HepG2 (cell line): ENCODE results near the gene DYNC1LI1. TPM values are rescaled to one million over a fixed set of nuclear protein-coding genes. Genes with fewer than 3 reads are reported as not detected.

Source experiments
- ATAC-seq: fragments of 200-7000 bp; cut with Tn5 transposase; 3 replicates; pipeline ENCODE4 v1.9.1; 2020; ENCODE audit warnings: mild to moderate bottlenecking, moderate library complexity
- BruUV-seq: library from RNA; stranded (reverse); fragments of 400-500 nt; replicated peaks from 2 replicates; lab custom pipeline; 2021; lab: Mats Ljungman, UMichigan
- CTCF ChIA-PET: fragments of 300-600 bp; formaldehyde crosslinking; extraction: SDS; loops from one replicate; lab custom pipeline; 2021; ENCODE audit warnings: low total read pairs, inconsistent platforms, low intra/inter-chr PET ratio; lab: Yijun Ruan, JAX
- POLR2A ChIA-PET: fragments of 350-600 bp; sonication (Branson Sonifier 250); formaldehyde crosslinking; loops from one replicate; lab custom pipeline; 2020; ENCODE audit warnings: antibody characterized with exemption, inconsistent platforms; lab: Yijun Ruan, JAX
- DNase-seq: peaks from one replicate; pipeline ENCODE4 v3.0.0-alpha.2; 2015; ENCODE audit warnings: low spot score
- FAIRE-seq: peaks from 3 replicates; lab custom pipeline; 2011; peaks lifted over from hg19 to GRCh38; lab: Jason Lieb, UNC
- H2AFZ ChIP-seq: one replicate; pipeline ENCODE4 v1.6.1; 2011; ENCODE audit warnings: low read length, inconsistent platforms
- H3K27ac ChIP-seq: fragments of 300-600 bp; 3 replicates; pipeline ENCODE4 v1.8.0; 2011; ENCODE audit warnings: mixed run types, mild to moderate bottlenecking, mixed read lengths, low read length, inconsistent platforms; ENCODE audit not compliant: insufficient read depth; ENCODE audit errors: extremely low read length
- H3K27me3 ChIP-seq, 2 experiments: fragments of 200-600 bp in 1 of 2; 2 replicates in 1 of 2; 3 replicates in 1 of 2; pipeline versions ENCODE4 v1.6.0 to v1.8.0; 2011; ENCODE audit warnings: low read length in 2 of 2, mild to moderate bottlenecking in 2 of 2, moderate library complexity in 2 of 2, inconsistent platforms in 1 of 2; ENCODE audit not compliant: insufficient read depth in 2 of 2, control insufficient read depth in 1 of 2
- H3K36me3 ChIP-seq, 2 experiments: fragments of 200-600 bp in 1 of 2; replicated peaks in 1 of 2; 2 replicates in 1 of 2; 3 replicates in 1 of 2; pipeline versions ENCODE4 v1.5.1 to v1.8.0; 2011; ENCODE audit warnings: low read length in 2 of 2, inconsistent platforms in 1 of 2; ENCODE audit not compliant: insufficient read depth in 2 of 2, control insufficient read depth in 1 of 2
- H3K4me1 ChIP-seq: 2 replicates; pipeline ENCODE4 v1.5.1; 2012; ENCODE audit warnings: low read length, inconsistent platforms; ENCODE audit not compliant: insufficient read depth
- H3K4me2 ChIP-seq: 2 replicates; pipeline ENCODE4 v1.6.0; 2011; ENCODE audit warnings: low read depth, low read length, inconsistent platforms
- H3K4me3 ChIP-seq, 3 experiments: fragments of 200-600 bp in 1 of 3; sonication (generic), shearing (Covaris generic) in 1 of 3; replicated peaks in 1 of 3; 2 replicates each; pipeline ENCODE4 v1.5.1; 2011 to 2016; ENCODE audit warnings: low read length in 3 of 3, inconsistent platforms in 2 of 3, low read depth in 2 of 3, mild to moderate bottlenecking in 2 of 3, control low read depth in 1 of 3, mixed read lengths in 1 of 3; ENCODE audit not compliant: insufficient read depth in 1 of 3
- H3K79me2 ChIP-seq: one replicate; pipeline ENCODE4 v1.6.1; 2011; ENCODE audit warnings: low read length, inconsistent platforms; ENCODE audit not compliant: insufficient read depth
- H3K9ac ChIP-seq: 2 replicates; pipeline ENCODE4 v1.6.0; 2011; ENCODE audit warnings: mild to moderate bottlenecking, low read depth, low read length, inconsistent platforms; ENCODE audit not compliant: insufficient read depth
- H3K9me3 ChIP-seq: 2 replicates; pipeline ENCODE4 v1.5.1; 2012; ENCODE audit warnings: mild to moderate bottlenecking, low read length
- H4K20me1 ChIP-seq: 2 replicates; pipeline ENCODE4 v1.6.0; 2011; ENCODE audit warnings: inconsistent platforms, mild to moderate bottlenecking, low read length, moderate library complexity; ENCODE audit not compliant: insufficient read depth
- BRD4 ChIP-seq: sonication (generic); formaldehyde crosslinking; IDR thresholded peaks from 2 replicates; pipeline ENCODE4 v1.4.0; 2020; ENCODE audit warnings: missing genetic modification reagents
- CBX1 ChIP-seq: IDR thresholded peaks from one replicate; pipeline ENCODE4 v1.6.1; 2016; ENCODE audit warnings: antibody characterized with exemption, low read depth
- CBX5 ChIP-seq: sonication (generic); formaldehyde crosslinking; IDR thresholded peaks from 2 replicates; pipeline ENCODE4 v1.4.0; 2020; ENCODE audit warnings: missing genetic modification reagents, borderline replicate concordance
- CCAR2 ChIP-seq: fragments of 200-400 bp; formaldehyde crosslinking; optimal IDR thresholded peaks from 2 replicates; pipeline ENCODE3; 2018; ENCODE audit warnings: low read depth, mild to moderate bottlenecking, low read length, moderate library complexity
- ELF4 ChIP-seq: sonication (generic); formaldehyde crosslinking; IDR thresholded peaks from 2 replicates; pipeline ENCODE4 v1.5.0; 2020; ENCODE audit warnings: missing genetic modification reagents, mild to moderate bottlenecking, moderate library complexity, borderline replicate concordance
- FOSL2 ChIP-seq: sonication (generic); formaldehyde crosslinking; IDR thresholded peaks from 2 replicates; pipeline ENCODE4 v1.4.0; 2020; ENCODE audit warnings: missing genetic modification reagents
- ISL2 ChIP-seq: sonication (generic); formaldehyde crosslinking; IDR thresholded peaks from 2 replicates; pipeline ENCODE4 v1.5.0; 2020; ENCODE audit warnings: missing genetic modification reagents
- LCORL ChIP-seq, 2 experiments: fragments of 450-650 bp in 1 of 2; sonication (generic) in 1 of 2; formaldehyde crosslinking in 1 of 2; IDR thresholded peaks; 2 replicates each; pipeline versions ENCODE4 v1.5.0 to v1.6.1; 2017 to 2020; ENCODE audit warnings: antibody characterized with exemption in 1 of 2, missing genetic modification reagents in 1 of 2
- NFYB ChIP-seq: sonication (generic); formaldehyde crosslinking; IDR thresholded peaks from 2 replicates; pipeline ENCODE4 v1.4.0; 2020; ENCODE audit warnings: missing genetic modification reagents
- ZFAT ChIP-seq: sonication (generic); formaldehyde crosslinking; conservative IDR thresholded peaks from 2 replicates; pipeline ENCODE4 v1.8.1; 2023; ENCODE audit warnings: missing genetic modification reagents, inconsistent platforms
- ZHX1 ChIP-seq: sonication (generic); formaldehyde crosslinking; IDR thresholded peaks from 2 replicates; pipeline ENCODE4 v1.8.1; 2022; ENCODE audit warnings: low read depth, mild to moderate bottlenecking, missing genetic modification reagents
- ZNF121 ChIP-seq: sonication (generic); formaldehyde crosslinking; IDR thresholded peaks from 2 replicates; pipeline ENCODE4 v1.5.0; 2020; ENCODE audit warnings: mild to moderate bottlenecking, missing genetic modification reagents
- ZNF446 ChIP-seq: sonication (generic); formaldehyde crosslinking; IDR thresholded peaks from 2 replicates; pipeline ENCODE4 v1.5.0; 2020; ENCODE audit warnings: mild to moderate bottlenecking, missing genetic modification reagents
- ZNF564 ChIP-seq: sonication (generic); formaldehyde crosslinking; IDR thresholded peaks from 2 replicates; pipeline ENCODE4 v1.8.1; 2023; ENCODE audit warnings: mild to moderate bottlenecking, missing genetic modification reagents
- ZNF687 ChIP-seq: sonication (generic); formaldehyde crosslinking; IDR thresholded peaks from 2 replicates; pipeline ENCODE4 v1.5.1; 2020; ENCODE audit warnings: mild to moderate bottlenecking, missing genetic modification reagents, moderate library complexity
- ZNF749 ChIP-seq: sonication (generic); formaldehyde crosslinking; IDR thresholded peaks from 2 replicates; pipeline ENCODE4 v1.8.0; 2022; ENCODE audit warnings: mild to moderate bottlenecking, missing genetic modification reagents, moderate library complexity, borderline replicate concordance
- ZNF879 ChIP-seq: sonication (generic); formaldehyde crosslinking; IDR thresholded peaks from 2 replicates; pipeline ENCODE4 v1.8.1; 2023; ENCODE audit warnings: missing genetic modification reagents
- ZUFSP ChIP-seq: sonication (generic); formaldehyde crosslinking; IDR thresholded peaks from 2 replicates; pipeline ENCODE4 v1.9.0; 2021; ENCODE audit warnings: missing genetic modification reagents, mild to moderate bottlenecking, borderline replicate concordance
- WGBS: methylation state at CpG from one replicate; pipeline ENCODE4 v1.1.6; 2017; ENCODE audit warnings: low lambda C conversion rate; 5-methylcytosine and 5-hydroxymethylcytosine counted together
- in situ Hi-C: cut with HindIII; loops from 2 replicates; pipeline ENCODE4 v1.10.0; 2017; ENCODE audit warnings: low pct_unique_long_range_greater_than_20kb; ENCODE audit not compliant: extremely low pct_ligation_motif_present
- intact Hi-C: fragments of 100-400 bp; cut with micrococcal nuclease; formaldehyde crosslinking; loops from one replicate; pipeline ENCODE4 v1.10.0; 2022; ENCODE audit not compliant: unreplicated experiment
- polyA plus RNA-seq, 8 experiments: library from polyadenylated mRNA; depleted of rRNA in 3 of 8; stranded (reverse) in 7 of 8; unstranded in 1 of 8; fragments of >200 nt; fragmentation: Illumina TruSeq in 4 of 8; extraction: Trizol in 4 of 8; gene quantifications; 2 replicates each; pipeline versions ENCODE4 v1.2.1 to v1.2.3, GENCODE V29; 2011 to 2016; ENCODE audit warnings: low read depth in 4 of 8, missing spikeins in 1 of 8, mixed read lengths in 1 of 8; ENCODE audit not compliant: insufficient read depth in 1 of 8
- total RNA-seq, 5 experiments: library from RNA; depleted of rRNA; stranded (reverse); fragments of >200 nt; fragmentation: Illumina TruSeq; extraction: Trizol; gene quantifications; 2 replicates each; pipeline ENCODE4 v1.2.3, GENCODE V29; 2016; ENCODE audit warnings: low read depth in 1 of 5

DYNC1LI1 gene
- total and polyA plus RNA-seq, 2 of the 13 experiments (the other 11 are each of a cell fraction or from before 2014, with no cell fraction given) = 13.4 to 37.1 TPM

GRCh38 chr3:32583708-32584107 is 13.1 kb upstream of the DYNC1LI1 start:
- no peaks in the 10 kb centered on the region for H4K20me1 ChIP-seq
- H3K27me3 ChIP-seq = peaks cover 0 to 3% of the 10 kb centered on the region in 2 experiments; a peak in 2 of 5 replicates
- peaks cover 13% of the 10 kb centered on the region for H3K4me1 ChIP-seq
- ATAC-seq = no peak
- H3K36me3 ChIP-seq = no peaks in the 10 kb centered on the region
- no peaks in the 10 kb centered on the region for H3K79me2 ChIP-seq
- WGBS = 60% methylated on average over 3 of the region's 3 CpGs
- in situ Hi-C loops (no loop called here), intact Hi-C loops (no loop called here)
- H3K9ac ChIP-seq = no peak overlapping the region
- no peaks in the 10 kb centered on the region for H3K9me3 ChIP-seq
- no TSS peak for BruUV-seq
- TF ChIP-seq ZHX1 (CRISPR knock-in tag) (no peak), FOSL2 (no peak), CBX1 (no peak), ZNF446 (CRISPR knock-in tag) (no peak), BRD4 (CRISPR knock-in tag) (no peak), LCORL (IDR thresholded peaks at IDR 0.05) (no peak), LCORL (CRISPR knock-in tag; IDR thresholded peaks at IDR 0.05) (no peak), ISL2 (no peak), CCAR2 (no peak), ELF4 (CRISPR knock-in tag) (no peak), ZNF121 (CRISPR knock-in tag) (no peak), ZNF564 (no peak), ZUFSP (CRISPR knock-in tag) (no peak), ZNF749 (no peak), CBX5 (CRISPR knock-in tag) (no peak), NFYB (CRISPR knock-in tag) (no peak), ZNF687 (CRISPR knock-in tag) (no peak), ZNF879 (no peak), ZFAT (CRISPR knock-in tag) (no peak)
- POLR2A ChIA-PET = no interaction called here
- H3K4me2 ChIP-seq = no peak overlapping the region
- CTCF ChIA-PET = no interaction called here
- H2AFZ ChIP-seq = no peak overlapping the region
- DNase-seq = no peak
- H3K4me3 ChIP-seq = no peak overlapping the region
- FAIRE-seq = no peak
- H3K27ac ChIP-seq = no peak overlapping the region
